Measurements from ENCODE around the gene PCDHGC3.
A peak's percentile ranks its signal among the peaks of the same experiment; 100 is the strongest.

The PCDHGC3 gene

GRCh38 chr5:141514330-141515133, 38.8 kb downstream of the PCDHGC3 start (continued):
- TF ChIP-seq ZSCAN18 (tag by site-specific recombination; IDR thresholded peaks at IDR 0.05) (no peak), ATF2 (tag by site-specific recombination; IDR thresholded peaks at IDR 0.05; ENCODE audit: low read depth) (no peak), ZNF132 (tag by site-specific recombination; IDR thresholded peaks at IDR 0.05; ENCODE audit: borderline replicate concordance) (no peak), KLF1 (tag by site-specific recombination; IDR thresholded peaks at IDR 0.05) (no peak), SALL2 (tag by site-specific recombination; IDR thresholded peaks at IDR 0.05; ENCODE audit: borderline replicate concordance) (no peak), SCRT1 (tag by site-specific recombination; IDR thresholded peaks at IDR 0.05; ENCODE audit: borderline replicate concordance) (no peak), ZNF341 (tag by site-specific recombination; IDR thresholded peaks at IDR 0.05; ENCODE audit: low read depth) (no peak), SP7 (tag by site-specific recombination; IDR thresholded peaks at IDR 0.05) (peak; percentile 53; the same call in 1 of the 2 replicates), ZNF335 (tag by site-specific recombination; conservative IDR thresholded peaks at IDR 0.05) (no peak), ELK4 (IDR thresholded peaks at IDR 0.05; ENCODE audit: borderline replicate concordance, low read depth, low read length) (no peak), ZNF157 (tag by site-specific recombination; IDR thresholded peaks at IDR 0.05) (no peak), ZNF394 (tag by site-specific recombination; IDR thresholded peaks at IDR 0.05; ENCODE audit: borderline replicate concordance) (no peak), ZFP41 (tag by site-specific recombination; IDR thresholded peaks at IDR 0.05; ENCODE audit: borderline replicate concordance) (no peak)
- TF ChIP-seq, protein P1, sequence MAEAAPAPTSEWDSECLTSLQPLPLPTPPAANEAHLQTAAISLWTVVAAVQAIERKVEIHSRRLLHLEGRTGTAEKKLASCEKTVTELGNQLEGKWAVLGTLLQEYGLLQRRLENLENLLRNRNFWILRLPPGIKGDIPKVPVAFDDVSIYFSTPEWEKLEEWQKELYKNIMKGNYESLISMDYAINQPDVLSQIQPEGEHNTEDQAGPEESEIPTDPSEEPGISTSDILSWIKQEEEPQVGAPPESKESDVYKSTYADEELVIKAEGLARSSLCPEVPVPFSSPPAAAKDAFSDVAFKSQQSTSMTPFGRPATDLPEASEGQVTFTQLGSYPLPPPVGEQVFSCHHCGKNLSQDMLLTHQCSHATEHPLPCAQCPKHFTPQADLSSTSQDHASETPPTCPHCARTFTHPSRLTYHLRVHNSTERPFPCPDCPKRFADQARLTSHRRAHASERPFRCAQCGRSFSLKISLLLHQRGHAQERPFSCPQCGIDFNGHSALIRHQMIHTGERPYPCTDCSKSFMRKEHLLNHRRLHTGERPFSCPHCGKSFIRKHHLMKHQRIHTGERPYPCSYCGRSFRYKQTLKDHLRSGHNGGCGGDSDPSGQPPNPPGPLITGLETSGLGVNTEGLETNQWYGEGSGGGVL (tag by site-specific recombination; IDR thresholded peaks at IDR 0.05), result no peak

DNA sequence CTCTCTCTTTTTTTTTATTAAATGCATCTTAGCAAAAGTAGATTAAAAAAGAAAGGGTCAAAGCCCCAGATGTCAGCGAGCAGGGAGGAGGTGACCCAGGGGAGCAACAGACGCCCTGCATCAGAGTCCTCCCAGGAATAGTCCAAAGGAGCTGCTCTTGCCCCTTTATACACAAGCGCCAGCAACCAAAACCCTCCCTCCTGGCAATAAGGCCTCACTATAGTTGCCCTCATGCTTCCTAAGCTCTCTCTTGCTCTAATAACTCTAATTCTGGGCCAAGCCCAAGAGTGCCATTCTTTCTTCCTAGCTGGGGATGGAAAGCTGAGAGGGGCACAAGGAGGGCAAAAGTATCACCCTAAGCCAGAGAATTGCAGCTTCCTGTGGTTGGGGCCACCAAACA, 39.4 kb downstream of the PCDHGC3 start:
- no peak overlapping the region for H3K27ac ChIP-seq (ENCODE audit: extremely low read depth, low read depth, low read length)
- CTCF ChIA-PET, result interaction anchor here (0.6 to 5.8 kb wide), 11 partner anchors 8 to 359 kb away, joined by 3 to 67 read pairs (median 3); partner anchors contain the start of genes PCDHGA10, PCDHGA11 and PCDHGC3
- TF ChIP-seq ZNF404 (tag by site-specific recombination; IDR thresholded peaks at IDR 0.05), result no peak
- no peak for TF ChIP-seq ZNF350 (tag by site-specific recombination; IDR thresholded peaks at IDR 0.05)
- no peak for TF ChIP-seq ZNF514 (tag by site-specific recombination; IDR thresholded peaks at IDR 0.05)
- TF ChIP-seq ZNF248 (tag by site-specific recombination; IDR thresholded peaks at IDR 0.05), result no peak
- no peak for TF ChIP-seq SALL2 (tag by site-specific recombination; IDR thresholded peaks at IDR 0.05; ENCODE audit: borderline replicate concordance)
- TF ChIP-seq, protein P2, sequence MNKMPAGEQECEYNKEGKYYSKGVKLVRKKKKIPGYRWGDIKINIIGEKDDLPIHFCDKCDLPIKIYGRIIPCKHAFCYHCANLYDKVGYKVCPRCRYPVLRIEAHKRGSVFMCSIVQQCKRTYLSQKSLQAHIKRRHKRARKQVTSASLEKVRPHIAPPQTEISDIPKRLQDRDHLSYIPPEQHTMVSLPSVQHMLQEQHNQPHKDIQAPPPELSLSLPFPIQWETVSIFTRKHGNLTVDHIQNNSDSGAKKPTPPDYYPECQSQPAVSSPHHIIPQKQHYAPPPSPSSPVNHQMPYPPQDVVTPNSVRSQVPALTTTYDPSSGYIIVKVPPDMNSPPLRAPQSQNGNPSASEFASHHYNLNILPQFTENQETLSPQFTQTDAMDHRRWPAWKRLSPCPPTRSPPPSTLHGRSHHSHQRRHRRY (tag by site-specific recombination; IDR thresholded peaks at IDR 0.05), result no peak
- TF ChIP-seq ZEB2 (tag by site-specific recombination; IDR thresholded peaks at IDR 0.05), result no peak
- H3K9me3 ChIP-seq (ENCODE audit: control insufficient read depth, insufficient read depth, low read depth, low read length), result no peaks in the 10 kb centered on the region
- H3K4me3 ChIP-seq (ENCODE audit: low read depth, low read length), result no peak overlapping the region
- peaks cover 5 to 63% of the 10 kb centered on the region in 2 experiments for H3K36me3 ChIP-seq (ENCODE audit: control insufficient read depth in 2 of 2, insufficient read depth in 1 of 2, low read length in 2 of 2)
- no peaks in the 10 kb centered on the region; the same call in 1 of the 2 replicates for H3K4me1 ChIP-seq (ENCODE audit: control insufficient read depth, insufficient read depth, low read length)
- POLR2A ChIA-PET, result interaction anchor here (2.3 kb wide), 1 partner anchor 39 kb away, joined by 7 read pairs; no protein-coding TSS in a partner anchor

Measured in HEK293 (cell line).